HG03139 (cell line): Measurements from ENCODE around the gene BRAT1.

Source experiments
- ATAC-seq: cut with Tn5 transposase; IDR thresholded peaks from one replicate; pipeline ENCODE4 v1.9.1; 2021; ENCODE audit not compliant: unreplicated experiment

Gene BRAT1

DNA sequence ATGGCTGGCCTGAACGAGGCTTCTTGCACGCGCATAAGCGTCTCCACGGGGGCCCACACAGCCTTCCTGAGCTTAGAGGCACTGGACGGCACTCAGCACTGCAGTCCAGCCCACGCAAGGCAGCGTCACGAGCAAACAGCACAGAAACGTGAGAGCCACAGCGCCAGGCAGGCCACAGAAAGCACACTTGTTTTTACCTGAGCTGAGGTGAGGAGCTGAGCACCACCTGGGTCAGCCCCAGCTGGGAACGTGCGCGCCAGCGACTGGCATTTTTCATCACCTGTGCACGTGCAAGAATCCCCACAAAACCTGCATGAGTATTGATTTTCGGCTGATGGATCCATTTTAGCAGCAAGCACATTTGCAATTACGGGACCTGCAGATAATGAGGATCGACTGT, 30.1 kb upstream of the BRAT1 start:
- ATAC-seq = no peak

DNA sequence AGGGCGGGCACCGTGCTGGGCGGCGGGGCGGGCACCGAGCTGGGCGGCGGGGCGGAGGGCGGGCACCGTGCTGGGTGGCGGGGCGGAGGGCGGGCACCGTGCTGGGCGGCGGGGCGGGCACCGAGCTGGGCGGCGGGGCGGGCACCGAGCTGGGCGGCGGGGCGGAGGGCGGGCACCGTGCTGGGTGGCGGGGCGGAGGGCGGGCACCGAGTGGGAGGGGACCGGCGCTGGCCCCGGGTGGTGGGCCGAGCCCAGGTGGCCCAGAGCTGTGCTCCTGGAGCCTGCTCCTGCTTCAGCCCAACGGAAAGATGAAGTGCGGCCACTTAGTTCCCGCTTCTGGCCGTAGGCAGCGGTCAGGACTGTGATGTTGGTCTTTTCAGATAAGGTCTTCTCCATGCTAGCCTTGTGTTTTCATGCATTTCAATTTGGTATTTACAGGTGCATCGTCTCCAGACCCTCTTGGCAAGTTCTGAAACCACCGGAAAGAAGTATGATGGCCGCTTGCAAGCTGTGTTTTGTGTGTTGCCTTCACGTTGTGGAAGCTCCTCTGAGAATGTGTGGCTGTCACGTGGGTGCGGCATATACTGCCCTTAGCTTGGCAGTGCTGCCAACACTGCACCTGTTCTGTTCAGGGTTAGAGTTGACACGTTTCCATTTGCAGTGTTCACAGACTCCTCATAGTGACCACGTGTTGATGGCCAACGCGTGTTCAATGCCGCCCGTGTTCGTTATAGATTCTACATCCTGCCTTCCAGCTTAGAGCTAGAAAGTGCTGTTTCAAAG, 28.7 kb upstream of the BRAT1 start:
- no peak for ATAC-seq

DNA sequence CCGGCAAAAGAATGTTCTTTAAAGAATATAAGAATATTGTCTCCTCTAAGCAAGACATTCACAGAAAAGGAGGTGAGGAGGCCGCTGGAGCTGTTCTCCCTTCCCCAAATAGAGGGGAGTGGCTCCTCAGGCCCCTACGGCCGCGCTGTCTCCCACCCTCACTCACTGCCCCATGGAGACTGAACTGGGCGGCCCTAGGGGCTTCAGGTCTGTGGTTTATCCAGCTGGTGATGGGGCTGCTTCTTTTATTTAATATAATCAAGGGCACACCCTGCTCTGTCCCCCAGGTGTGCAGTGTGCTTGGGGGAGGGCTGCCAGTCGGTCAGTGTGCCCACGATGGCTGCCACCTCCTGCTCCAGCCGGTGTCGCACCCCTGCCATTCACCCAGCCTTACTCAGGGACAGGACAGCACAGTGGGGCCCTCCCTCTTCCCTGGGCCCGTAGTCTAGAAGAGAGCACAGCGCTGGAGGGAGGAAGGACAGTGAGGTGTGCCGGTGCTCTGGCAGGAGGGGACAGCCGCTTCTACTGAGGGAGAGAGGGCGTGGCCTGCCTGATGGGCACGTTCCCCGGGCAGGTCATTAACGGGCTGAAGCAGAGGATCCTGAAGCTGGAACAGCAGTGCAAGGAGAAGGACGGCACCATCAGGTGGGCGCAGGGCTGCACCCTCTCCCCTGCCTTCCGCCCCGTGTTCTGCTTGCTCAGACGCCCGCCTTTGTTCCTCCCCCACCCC, 26.8 kb upstream of the BRAT1 start:
- no peak for ATAC-seq

DNA sequence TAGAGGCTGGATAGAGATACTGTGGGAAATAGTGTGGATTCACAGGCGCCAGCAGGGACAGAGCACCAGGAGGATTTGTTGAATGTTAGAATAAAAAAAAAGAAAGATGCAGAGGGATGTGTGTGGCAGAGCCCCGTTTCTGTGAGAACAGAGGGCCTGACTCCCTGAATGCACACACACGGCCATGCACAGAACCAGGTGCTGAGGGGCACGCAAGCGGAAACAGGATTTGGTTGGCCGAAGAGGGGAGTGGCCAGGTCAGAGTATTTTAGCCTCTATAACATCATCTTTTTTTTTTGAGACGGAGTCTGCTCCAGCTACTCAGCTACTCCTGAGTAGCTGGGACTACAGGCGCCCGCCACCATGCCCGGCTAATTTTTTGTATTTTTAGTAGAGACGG, 25.3 kb upstream of the BRAT1 start:
- no peak for ATAC-seq

DNA sequence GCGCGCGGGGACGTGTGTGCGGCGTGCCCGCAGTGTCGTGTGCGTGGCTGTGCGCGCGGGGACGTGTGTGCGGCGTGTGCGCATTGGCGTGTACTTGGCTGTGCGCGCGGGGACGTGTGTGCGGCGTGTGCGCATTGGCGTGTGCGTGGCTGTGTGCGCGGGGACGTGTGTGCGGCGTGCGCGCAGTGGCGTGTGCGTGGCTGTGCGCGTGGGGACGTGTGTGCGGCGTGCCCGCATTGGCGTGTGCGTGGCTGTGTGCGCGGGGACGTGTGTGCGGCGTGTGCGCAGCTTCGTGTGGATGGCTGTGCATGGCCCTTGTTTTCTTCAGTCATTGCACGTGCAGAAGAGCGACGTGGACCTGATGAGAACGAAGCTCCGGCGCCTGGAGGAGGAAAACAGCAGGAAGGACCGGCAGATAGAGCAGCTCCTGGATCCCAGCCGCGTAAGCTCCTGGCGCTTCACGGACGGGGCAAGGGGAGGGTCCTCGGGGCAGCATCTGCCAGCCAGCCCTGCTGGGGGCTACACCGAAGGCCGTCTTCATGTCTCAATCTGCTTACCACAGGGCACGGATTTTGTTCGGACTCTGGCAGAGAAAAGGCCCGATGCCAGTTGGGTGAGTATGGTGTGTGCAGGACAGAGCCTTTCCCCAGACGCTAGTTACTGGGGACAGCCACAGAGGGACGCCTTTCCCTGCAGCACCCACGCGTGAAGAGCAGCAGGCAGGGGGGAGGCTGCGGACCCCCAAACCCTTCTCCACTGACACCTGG, 22.8 kb upstream of the BRAT1 start:
- no peak for ATAC-seq

DNA sequence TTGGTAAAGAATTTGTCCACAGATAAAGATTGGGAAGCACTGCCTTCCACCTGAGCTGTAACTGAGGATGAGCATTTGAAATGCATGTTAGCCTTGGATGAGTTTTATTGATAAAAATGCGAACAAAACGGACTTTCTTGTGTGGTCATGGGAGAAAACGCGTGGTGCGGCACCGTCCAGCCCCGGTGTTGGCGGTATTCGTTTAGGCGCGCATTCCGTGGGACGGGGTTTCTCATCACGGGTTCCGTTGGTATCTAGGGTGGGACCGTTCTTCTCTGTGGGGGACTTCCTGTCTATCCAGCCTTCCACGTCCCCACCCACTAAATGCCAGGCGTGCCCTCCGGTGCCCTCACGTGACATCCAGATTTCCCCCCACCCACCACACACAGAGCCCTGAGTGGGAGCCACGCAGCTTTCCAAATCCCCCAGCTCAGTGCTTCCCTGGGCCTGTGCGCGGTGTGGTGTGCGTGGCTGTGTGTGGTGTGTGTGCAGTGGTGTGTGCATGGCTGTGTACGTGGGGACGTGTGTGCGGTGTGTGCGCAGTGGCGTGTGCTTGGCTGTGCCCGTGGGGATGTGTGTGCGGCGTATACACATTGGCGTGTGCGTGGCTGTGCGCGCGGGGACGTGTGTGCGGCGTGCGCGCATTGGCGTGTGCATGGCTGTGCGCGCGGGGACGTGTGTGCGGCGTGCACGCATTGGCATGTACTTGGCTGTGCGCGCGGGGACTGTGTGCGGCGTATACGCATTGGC, 21.6 kb upstream of the BRAT1 start:
- no peak for ATAC-seq

DNA sequence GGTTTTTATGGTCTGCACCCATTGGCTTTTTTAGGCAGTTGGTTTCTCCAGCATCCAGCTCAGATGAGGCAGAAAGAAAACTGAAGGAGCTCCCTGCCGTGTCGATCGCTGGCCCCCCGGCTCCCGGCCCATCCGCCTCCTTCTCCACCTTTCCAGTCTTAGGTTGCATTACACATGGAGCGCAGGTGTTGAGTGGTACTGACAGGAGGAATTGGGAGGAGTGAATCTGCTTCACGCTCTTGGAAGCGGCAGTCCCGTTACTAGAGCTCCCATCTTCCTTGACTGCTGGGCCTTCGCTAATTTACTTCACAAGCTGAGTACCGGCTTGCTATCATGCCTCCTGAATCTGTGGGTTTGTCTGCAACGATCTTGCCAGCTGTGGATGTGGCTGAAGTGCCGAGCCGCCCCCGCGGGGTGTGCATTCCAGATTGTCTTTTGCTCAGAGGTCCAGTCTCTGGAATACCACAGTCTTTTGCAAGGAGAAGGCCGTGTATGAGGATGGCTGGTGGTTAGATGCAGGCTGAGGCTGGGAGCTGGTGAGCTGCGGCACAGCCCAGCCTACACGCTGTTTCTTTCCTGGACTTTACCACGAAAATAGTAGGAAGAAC, 20.5 kb upstream of the BRAT1 start:
- no peak for ATAC-seq

DNA sequence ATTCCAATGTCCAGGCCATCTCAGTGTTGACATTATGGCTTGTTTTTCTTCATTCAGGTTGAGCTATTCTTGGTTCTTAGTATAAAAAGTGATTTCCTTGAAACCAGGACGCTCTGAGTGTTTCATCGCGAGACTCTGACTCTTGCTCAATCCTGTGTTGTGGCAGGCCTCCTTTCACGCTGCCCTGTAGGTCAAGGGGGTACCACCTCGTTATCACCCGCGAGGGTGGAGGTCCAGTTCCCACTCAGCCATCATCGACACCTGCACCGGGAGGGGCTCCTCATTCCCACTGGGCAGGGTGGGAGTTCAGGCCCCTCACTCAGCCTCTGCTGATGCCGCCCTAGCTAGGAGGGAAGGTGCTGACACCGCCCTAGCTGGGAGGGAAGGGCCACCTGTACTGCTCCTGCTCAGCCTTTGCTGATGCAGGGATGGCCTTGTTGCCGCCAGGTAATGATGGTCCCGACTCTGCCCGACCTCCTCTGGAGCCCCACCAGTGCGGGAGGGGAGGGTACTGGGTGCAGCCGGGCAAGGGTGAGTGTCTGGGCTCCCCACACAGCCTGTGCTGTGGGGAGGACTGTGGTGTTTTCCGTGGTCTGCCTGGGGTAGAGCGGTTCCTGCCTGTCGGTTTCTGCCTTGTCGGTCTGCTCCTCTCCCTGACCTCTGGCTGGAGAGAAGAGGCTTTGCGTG, 19.9 kb upstream of the BRAT1 start:
- ATAC-seq = no peak

DNA sequence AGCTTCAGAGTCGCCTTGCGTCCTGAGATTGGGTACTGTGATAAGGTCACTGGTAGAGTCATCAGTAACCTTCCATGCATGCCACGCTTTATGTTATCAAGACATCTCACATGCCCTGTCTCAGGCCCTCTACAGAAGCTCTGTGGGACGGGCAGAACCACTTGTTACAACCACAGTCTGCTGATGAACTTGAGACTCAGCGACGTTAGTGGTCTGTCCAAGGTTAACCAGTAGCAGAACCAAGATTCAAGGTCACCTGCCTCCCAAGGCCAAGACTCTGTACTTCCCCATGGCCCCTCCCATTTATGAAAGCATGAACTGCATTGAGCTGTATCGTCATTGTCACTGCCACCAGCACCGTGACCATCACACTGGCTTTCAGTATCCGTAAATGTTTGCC, 18.4 kb upstream of the BRAT1 start:
- ATAC-seq = no peak

DNA sequence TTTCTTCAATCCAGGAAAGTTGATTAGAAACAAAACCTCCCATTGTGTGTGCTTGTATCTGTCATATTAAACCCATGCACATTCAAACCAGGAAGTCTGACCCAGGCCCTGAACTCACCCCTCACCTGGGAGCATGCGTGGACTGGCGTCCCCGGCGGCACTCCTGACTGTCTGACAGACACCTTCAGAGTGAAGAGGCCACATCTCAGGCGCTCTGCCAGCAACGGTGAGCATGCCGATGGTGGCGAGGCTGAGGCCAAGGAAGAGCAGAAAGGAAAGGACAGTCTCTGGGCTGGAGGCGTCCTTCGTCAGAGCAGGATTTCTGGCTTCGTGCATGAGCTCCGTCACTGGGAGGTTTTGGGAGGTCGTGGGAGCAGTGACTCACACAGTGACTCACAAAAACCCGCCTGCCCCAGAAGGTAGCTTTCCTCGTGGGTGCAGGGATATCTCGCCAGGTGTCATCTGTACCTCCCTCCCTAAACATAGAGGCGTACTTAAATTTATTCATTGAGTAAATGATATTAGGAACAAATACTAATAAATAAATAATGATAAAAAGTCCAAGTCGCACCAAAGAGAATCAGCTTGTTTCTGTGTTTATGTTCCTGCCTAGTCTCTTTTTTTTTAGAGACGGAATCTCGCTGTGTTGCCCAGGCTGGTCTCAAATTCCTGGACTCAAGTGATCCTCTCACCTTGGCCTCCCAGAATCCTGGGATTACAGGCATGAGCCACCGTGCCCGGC, 16.9 kb upstream of the BRAT1 start:
- ATAC-seq = no peak

DNA sequence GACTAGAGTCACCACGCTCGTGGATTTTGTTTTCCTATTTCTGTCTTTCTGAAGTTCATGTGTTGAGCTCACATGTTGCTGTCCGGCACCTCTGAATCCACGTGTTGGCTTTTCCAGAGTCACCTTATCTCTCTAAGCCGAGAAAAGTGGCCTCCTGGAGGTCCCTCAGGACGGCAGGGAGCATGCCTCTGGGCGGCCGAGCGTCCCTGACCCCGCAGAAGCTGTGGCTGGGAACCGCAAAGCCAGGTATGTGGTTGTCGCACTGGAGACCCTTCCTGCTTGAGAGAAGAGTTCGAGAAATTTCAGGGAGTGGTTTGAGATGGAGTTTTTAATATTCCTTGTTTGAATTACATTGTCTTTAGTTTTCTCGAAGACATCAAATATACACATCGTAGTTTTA, 16.1 kb upstream of the BRAT1 start:
- no peak for ATAC-seq

DNA sequence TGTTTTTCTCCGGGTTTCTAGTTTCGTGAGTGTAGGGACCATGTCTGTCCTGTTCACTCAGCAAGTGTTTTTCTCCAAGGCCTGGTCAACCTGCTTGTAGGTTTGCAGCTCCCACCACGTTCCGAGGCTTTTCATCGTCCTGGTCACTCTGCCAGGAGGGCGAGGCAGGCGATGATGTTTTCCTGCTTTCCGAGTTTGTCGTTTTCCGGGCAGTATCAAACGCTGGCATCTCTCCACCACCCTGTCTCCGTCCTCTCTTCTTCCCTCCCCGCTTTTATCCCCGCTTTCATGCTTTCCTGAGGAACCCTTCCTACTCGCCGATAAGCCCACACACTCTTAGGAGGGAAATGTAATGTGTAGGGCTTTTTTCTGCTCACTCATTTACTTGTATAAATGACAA, 14.7 kb upstream of the BRAT1 start:
- no peak for ATAC-seq

DNA sequence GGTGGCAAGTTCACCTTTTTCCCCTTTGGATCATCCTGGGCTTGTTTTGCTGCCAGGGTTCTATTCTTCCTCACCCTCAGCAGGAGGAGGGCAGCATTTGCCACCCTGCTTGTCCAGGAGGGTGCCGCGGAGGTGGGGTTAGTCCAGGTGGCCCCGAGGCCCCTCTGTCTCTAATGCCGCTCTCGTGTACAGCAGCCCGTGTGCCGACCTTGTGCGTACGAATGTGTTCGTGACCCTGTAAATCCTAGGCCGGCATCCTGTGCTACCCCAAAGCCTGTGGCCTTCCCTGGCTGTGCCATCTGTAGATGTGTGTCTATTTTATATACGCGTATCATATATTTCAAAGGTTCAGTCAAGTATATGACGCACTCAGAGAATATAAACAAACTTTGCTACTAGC, 14.1 kb upstream of the BRAT1 start:
- ATAC-seq = no peak

DNA sequence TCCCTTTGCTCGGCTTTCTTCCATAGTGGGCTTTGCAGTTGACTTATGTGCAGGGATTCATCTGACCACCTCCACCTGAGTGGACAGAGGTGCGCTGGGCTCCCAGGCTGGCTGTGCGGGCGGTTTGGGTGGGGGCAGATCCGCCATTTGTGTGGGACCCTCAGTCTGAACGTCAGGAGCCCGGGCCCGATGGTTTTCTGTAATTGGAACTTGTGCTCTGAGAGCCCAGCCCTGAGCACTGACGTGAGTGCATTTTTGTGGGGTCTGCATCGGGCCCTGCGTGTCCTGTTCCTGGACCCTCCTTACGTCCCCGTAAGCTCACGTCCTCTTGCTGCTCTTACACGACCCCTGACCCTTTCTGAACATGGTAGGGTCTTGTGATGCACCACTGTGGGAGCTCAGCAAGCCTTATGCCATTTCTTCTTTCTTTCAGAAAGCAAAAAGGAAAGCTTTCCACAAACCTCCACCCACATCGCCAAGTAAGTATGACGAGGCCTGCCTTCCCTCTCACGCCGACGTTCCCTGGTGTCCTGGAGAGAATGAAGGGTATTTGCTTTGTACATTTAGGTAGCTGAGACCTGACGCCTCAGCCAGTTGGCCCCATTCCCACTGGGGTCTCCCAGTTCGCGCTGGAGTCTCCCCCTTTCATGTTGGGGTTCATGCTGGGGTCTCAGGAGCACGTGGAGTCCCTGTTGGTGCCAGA, 13.3 kb upstream of the BRAT1 start:
- ATAC-seq = no peak

DNA sequence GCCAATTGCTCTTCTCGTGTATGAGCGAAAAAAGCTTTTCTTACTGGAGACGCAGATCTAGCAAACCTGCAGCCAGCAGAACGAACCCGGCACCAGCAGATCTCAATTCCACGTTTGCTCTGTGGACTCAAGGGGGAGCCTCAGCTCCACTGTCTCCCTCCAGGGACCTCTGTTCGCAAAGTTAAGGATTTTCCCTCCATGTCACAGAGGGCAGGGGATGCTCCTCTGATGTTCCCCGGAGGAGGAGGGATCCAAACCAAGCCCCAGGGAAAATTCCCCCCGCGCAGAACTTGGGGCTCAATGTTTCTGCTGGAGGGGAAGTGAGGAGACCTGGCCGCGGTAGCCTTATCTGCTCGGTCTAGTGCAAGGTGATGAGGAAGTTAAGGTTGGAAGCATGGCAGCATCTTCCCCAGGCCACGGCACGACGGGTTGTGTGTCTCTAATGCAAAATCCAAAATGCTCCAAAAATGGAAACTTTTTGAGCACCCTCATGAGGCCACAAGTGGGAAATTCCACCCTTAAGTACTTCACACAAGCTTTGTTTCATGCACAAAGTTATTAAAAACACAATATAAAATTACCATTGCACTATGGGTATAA, 12.5 kb upstream of the BRAT1 start:
- no peak for ATAC-seq

DNA sequence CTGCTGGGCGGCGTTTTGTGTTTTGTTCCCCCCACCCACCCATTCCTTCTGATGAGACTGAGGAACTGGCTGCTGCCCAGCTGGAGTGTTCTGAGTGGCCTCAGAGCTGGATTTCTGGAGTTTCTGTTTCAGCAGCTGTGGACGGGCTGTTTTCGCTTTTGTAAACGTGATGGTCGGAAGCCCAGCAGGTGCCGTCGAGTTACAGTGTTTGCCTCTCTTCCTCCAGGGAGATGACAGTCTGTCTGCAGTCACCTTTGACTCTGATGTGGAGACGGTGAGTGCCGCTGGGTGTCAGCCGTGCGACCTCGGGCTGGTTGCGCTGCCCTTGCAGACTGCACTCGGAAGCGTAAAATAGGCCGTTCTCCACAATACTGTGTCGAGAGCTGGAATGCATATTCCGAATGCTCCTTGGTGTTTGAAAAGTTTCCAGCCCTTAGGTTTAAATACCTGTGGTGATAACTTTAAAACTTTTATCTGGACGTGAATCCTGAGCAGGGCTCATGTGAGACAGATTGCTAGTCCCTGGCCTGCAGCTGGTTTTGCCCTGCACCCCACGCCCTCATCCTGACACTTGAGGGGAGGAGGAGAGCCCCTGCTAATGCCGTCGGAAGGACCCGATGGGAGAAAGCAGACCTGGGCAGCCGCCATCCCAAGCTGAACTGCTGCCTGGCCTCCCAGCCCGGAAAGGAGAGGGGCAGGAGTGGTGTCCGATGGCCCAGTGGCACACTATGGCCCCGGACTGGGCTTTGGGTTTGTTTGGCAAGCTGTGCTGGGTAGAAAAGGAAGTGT, 11.8 kb upstream of the BRAT1 start:
- no peak for ATAC-seq

DNA sequence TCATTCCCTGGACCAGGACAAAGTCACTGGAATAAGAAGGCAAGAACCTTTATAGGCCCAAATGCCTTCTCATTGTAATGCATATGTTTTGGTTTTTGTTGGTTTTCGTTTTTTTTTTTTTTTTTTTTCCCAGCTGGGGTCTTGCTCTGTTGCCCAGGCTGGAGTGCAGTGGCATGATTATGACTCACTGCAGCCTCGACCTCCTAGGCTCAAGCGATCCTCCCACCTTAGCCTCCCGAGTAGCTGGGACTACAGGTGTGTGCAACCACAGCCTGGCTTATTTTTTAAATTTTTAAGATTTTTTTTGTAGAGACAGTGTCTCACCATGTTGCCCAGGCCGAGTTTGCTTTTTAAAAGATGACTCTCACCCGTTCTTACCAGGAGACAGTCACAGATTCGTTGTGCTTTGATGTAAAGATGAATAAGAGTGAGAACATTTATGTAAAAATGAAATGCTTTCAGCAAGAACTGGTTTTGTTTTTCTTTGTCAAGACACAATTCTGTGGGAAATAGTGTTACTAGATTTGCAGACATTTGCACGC, 11.1 kb upstream of the BRAT1 start:
- no peak for ATAC-seq
